T-helper 2 cell (primary cell): Measurements from ENCODE around the gene WIPI1.
A peak's percentile ranks its signal among the peaks of the same experiment; 100 is the strongest.
"Not testable (repeated sequence)": the region's sequence is repeated elsewhere in the genome, so short reads cannot be mapped to it uniquely, and the experiment has no call there.

Source experiments
- DNase-seq, 5 experiments: peaks; one replicate each; pipeline versions ENCODE4 v3.0.0 to v3.0.0-alpha.2; 2012 to 2022

WIPI1 gene

DNA sequence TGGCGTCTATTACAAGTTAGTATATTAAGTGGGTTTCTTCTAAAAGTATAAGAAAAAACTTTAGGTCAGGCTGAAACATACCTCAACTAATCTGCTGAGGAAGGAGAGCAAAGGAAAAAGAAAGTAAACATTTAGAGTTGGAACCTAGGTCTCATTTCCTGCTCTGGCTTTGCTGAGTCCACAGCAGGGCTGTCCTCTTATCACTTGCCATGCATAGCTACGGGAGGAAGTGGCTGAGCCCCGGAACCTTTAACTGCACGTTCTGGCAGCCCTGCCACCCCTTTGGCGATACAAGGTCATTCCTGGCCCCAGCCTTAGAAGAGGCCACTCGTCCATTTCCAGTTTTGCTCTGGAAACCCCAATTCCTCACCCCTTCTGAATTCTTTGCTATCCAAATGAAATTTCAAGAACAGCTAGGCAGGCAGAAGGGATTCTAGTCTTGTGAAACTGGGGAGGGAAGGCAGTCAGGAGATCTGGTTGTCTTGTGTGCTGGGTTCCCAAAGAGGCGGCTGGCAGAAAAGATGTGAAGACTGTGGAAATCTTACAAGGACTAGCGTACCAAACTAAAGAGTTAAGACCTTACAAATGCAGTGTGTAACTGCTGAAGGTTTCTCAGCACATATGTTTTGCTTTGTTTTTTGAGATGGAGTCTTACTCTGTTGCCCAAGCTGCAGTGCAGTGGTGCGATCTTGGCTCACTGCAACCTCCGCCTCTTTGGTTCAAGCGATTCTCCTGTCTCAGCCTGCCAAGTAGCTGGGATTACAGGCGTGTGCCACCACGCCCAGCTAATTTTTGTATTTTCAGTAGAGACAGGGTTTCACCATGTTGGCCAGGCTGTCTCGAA lies 19.1 kb downstream of the WIPI1 start:
- DNase-seq: peak in 2 of 5 experiments; percentile 42 to 92

DNA sequence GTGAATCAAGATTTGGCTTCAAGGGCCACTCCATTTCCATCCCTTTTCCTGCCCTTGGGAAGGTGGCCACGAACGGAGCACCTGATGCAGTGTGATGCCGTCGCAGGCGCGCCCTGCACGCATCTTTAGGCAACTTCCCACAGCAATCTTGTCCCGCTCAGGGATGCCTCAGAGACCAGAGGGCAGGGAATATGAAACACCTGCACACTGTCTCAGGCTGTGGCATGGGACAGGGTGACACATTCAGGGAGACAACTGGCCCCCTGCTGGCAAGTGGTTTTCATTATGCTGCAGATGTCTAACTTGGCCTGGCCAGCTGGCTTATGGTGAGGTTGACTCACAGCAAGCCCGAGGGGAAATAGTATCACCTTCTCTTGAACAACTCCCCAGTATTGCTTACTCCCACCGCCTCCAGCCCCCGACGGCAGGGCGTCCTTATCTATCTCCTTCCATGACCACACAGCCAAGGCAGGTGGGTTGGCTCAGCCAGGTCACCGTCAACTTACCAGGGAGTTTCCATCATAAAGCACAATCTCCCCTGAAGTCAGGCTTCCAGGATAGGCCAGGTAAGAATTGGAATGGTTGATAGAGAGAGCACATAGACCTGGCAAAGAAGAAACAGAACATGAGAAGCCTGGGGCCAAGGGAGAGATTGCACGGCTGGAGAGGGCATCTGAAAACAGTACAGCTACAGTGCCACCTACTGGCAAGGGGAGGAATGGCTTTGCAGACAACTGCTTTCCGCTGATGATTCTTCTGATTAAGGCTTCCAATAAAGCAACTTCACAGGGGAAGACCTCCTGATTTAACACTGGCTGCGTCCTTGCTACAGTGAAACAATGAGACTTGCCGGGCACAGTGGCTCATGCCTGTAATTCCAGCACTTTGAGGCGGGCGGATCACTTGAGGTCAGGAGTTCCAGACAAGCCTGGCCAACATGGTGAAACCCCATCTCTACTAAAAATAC lies 21.1 kb downstream of the WIPI1 start:
- DNase-seq: peak; percentile 45 to 88 (median 70)

- no peak for DNase-seq
Observed at GRCh38 chr17:68435361-68435760, 21.9 kb downstream of the WIPI1 start.

DNA sequence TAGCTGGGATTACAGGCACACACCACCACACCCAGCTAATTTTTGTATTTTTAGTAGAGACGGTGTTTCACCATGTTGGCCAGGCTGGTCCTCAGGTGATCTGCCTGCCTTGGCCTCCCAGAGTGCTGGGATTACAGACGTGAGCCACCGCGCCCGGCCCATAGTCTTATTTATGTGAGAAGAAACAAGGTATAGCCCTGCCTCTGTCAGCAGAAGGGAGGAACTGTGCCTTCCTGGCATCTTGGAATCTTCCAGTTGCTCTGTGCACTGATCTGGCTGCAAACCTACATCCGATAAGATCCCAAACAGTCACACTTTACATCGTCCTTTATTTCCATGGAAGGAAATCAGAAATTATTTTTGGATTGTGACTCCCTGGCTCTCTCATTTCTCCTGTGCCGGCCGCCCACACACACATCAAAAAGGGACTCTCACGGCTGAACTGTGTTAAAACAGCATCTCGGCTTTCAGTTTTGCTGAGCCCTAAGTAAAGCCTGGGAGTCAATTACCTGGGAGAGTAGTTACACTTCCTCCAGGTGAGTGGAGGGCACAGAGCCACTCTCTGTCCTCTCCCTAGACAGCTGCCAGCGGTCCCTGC lies 23.3 kb downstream of the WIPI1 start:
- DNase-seq: no peak

- no peak for DNase-seq
Observed at GRCh38 chr17:68433211-68433610, 24.1 kb downstream of the WIPI1 start.

GRCh38 chr17:68432086-68432864 lies 25.0 kb downstream of the WIPI1 start:
- DNase-seq: no peak

DNA sequence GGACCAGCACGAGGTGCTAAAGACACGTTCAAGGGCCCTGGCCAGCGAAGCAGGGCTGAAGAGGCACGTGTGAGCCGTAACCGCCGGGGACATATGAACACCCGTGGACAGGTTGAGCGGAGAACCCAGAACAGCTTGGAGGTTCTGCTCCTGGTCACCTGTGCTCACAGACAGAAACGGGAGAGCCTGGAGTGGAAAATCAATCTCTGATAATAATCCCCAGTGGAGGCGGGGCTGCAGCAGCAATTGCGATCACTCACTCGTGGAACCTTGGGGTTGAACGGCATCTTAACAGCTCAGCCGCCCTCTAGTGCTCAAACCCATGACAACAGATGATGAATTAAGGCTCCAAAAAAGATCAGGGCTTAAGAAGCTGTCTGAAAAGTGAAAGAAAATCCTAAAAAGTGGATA lies 25.6 kb downstream of the WIPI1 start:
- peak in 3 of 5 experiments; percentile 10 to 75 (median 18) for DNase-seq

DNA sequence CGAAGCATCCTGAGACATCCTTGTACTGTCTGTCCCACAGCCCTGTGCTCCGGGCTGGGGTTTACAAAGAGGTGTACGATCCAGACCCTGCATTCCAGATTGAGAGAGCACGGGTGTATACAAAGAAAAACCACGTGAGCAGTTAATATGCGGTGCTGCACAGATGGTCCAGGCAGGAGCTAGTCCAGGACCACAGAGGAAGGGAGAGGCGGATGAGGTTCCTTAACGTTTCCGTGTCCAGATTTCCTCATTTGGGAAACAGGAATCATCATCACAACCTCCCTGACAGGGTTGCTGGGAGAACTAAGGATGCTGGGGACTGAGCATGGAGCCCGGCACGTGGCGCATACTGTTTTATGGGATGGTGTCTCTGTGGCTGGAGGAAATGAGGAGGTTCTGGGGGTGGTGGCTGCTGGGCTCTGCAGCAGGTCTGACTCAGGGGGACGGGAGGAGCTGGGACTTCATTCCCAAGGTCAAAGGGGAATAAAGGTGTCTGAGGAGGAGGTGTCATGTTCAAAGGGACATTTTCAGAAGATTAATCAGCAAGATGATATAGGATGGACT lies 26.2 kb downstream of the WIPI1 start:
- no peak for DNase-seq

GRCh38 chr17:68429881-68430280 lies 27.4 kb downstream of the WIPI1 start:
- no peak for DNase-seq

DNA sequence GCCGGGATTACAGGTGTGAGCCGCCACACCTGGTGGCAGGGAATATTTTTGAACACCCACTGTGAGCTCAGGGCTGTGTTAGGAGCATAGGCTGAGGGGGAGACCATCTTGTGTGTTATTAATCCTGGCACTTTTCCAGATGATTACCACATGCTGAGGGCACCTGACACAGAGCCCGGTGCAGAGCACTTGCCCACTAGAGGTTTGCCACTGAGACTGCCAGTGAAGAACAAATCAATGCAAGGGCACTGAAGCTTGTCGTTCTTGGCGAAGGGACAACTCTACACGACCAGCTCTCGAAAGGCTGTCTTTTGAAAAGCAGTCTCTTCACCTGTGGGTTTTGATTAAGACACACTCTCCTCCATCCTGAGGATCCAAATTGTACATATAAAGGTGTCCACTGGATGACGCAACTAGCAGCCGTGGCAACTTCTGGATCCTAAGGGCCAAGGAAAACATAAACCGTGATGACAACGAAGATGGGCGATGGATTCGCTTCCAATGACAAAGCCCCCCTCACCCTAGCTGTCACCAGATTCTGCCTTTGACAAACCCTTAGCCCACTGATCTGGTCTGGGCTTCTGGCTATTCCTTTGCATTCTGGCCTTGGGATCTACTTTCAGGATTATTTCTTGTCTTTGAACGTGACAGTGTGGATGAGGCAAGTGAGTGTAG lies 28.7 kb downstream of the WIPI1 start:
- DNase-seq: no peak

DNA sequence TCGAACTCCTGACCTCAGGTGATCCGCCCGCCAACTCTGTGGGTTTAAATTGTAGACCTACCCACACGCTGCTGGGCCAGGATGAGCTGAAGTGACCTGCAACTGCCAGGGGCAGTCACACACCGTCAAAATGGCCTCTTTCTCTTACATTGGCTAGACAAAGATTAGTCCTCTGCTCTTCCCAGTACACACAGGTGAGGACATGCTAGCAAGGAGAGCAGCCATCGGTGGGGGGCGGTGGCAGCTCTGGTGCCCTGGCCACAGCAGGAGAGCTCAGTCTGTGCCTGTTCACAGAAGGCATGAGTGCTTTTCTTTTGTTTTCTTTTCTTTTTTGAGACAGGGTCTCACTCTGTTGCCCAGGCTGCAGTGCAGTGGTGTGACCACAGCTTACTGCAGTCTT lies 29.7 kb downstream of the WIPI1 start:
- DNase-seq: no peak

- DNase-seq: no peak
Observed at GRCh38 chr17:68425979-68426378, 31.3 kb downstream of the WIPI1 start.

GRCh38 chr17:68424861-68425260 lies 32.4 kb downstream of the WIPI1 start:
- no peak for DNase-seq

- no peak for DNase-seq
Observed at GRCh38 chr17:68424203-68424602, 33.1 kb downstream of the WIPI1 start.

DNA sequence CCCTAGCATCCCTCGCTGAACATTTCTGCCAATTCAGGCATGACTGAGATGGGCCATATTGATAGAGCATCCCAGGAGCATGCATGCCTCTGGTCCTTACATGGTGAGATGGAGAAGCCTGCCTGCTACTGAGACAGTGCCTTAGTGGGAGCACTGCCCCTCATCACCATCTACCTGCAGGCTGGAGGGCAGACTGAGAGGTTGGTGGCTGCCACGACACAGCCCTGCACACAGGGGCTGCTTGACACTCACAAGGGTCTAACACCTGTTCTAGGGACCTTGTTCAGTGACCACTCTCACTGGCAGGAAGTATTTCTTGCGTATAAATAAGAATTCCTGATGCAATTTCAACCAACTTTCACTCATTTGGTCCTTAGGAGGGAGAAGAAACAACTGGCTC lies 34.0 kb downstream of the WIPI1 start:
- no peak for DNase-seq

DNA sequence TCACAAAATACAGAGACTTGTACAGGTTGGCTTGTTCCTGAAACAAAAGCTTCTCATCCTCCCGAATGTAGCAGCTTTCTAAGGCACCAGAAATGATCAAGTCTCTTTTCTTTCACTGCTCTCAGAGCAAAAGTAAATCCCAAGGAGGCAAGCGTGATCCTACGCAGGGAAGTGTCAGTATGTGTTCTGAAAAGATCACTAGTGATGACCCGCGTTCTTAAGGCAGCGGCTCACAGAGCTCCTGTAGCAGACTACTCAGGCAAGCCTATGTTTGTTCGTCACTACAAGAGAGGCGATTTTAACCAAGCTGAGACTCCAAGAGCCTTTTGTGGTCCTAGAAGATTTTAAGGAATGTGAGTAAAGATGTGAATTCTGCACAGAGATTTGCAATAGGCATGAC lies 34.5 kb downstream of the WIPI1 start:
- no peak for DNase-seq

DNA sequence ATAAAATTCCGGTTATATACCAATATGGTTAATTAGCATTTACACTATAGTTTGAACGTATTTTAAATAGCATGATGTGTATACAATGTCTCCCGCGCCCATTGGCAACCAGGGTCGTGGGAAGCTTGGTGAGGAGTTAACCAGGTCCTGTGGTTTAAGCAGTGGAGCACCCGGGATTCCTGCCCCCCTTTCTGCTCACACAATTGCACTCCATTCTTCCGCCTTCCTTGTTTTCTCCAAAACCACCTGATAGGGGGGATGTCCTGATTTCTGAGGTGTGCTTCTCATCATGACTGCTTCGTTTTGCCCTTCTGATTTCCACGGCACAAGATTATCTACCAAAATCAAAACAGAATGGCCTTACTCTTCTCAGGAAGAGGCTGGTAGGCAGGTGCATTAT lies 35.8 kb downstream of the WIPI1 start:
- no peak for DNase-seq

DNA sequence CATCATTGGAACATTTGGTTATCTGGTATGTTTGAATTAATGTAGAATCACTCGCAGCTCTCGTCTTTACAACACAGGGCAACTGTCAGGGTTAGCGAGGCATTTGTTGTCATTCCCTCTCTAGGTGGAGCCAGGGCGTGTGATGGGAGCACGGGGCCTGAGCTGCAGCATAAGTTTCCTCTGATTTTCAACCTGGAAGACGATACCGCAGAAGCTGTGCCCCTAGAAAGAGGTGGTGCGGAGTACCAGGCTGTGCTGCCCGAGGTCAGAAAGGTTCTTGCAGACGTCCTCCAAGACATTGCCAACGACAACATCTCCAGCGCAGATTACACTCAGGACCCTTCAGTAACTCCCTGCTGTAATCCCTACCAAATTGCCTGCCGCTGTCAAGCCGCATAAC lies 37.2 kb downstream of the WIPI1 start:
- DNase-seq: no peak

DNA sequence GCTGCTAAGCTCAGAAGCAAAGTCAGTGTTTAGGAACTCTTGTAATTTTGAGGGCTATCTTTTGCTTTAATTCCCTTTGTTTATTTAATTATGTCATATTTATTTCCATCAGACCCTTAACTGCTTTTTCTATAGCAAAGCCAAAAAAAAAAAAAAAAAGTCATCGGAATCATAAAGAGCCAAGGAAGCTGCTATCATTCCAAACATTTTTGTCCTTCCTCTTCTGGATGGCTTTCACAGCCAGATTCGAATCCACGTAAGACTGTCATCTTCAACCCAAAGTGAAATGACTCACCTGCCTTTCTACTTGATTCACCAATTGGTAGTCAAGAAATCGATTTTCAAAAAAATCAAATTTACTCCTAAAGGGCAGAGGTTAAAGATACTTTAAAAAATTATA lies 38.4 kb downstream of the WIPI1 start:
- DNase-seq: no peak

DNA sequence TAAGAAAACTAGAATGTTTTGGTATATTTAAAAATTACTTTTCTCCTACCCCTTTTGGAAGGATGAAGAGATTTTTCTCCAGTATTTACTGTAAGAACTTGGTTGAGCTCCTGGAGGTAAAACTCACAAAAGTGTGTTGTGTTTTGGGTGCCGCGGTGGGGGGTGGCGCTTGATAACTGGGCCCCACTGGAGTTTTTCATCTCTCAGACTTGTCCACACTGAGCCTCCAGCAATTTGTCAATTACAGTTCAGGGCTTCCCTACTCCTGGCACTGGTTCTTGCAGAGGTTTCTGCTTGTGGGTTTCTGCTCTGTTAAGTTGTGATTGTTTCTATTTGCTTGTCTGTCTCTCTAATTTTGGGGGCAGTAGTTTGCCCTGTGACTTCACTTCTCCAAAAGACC lies 40.0 kb downstream of the WIPI1 start:
- DNase-seq: no peak

GRCh38 chr17:68414901-68415300 lies 42.4 kb downstream of the WIPI1 start:
- not testable (repeated sequence) for DNase-seq
